ENCODE results near the gene DDX55.
A peak's percentile ranks its signal among the peaks of the same experiment; 100 is the strongest.

The DDX55 gene

GRCh38 chr12:123633379-123634141 lies 31.7 kb downstream of the DDX55 start, which contains the start of the genes EIF2B1 and GTF2H3:
Gene EIF2B1 (minus strand): TSS chr12:123633686. CDS start chr12:123633557, 129 bp downstream.
Gene GTF2H3 (plus strand): TSS chr12:123633829. CDS start chr12:123633860, 31 bp downstream.
- TF ChIP-seq CTCF (IDR thresholded peaks at IDR 0.05; ENCODE audit: extremely low read depth, insufficient read depth, missing control alignments) = no peak
- in situ Hi-C loops (cut with MboI; ENCODE audit: low pct_unique_long_range_greater_than_20kb, low sequenced_read_pairs, unreplicated experiment) = loop anchor here (25.0 kb wide), 1 partner anchor 354 kb away; no protein-coding TSS in a partner anchor
- DNase-seq (ENCODE audit: low spot score) = peak; percentile 98

GRCh38 chr12:123634142-123634561 lies 32.3 kb downstream of the DDX55 start:
- in situ Hi-C loops (cut with MboI; ENCODE audit: low pct_unique_long_range_greater_than_20kb, low sequenced_read_pairs, unreplicated experiment) = loop anchor here (25.0 kb wide), 1 partner anchor 353 kb away; no protein-coding TSS in a partner anchor
- DNase-seq (ENCODE audit: low spot score) = no peak
- no peak for TF ChIP-seq CTCF (IDR thresholded peaks at IDR 0.05; ENCODE audit: extremely low read depth, insufficient read depth, missing control alignments)

GRCh38 chr12:123643911-123644310 lies 42.0 kb downstream of the DDX55 start:
- TF ChIP-seq CTCF (IDR thresholded peaks at IDR 0.05; ENCODE audit: extremely low read depth, insufficient read depth, missing control alignments) = no peak
- in situ Hi-C loops (cut with MboI; ENCODE audit: low pct_unique_long_range_greater_than_20kb, low sequenced_read_pairs, unreplicated experiment) = loop anchor here (25.0 kb wide), 1 partner anchor 343 kb away; no protein-coding TSS in a partner anchor
- no peak for DNase-seq (ENCODE audit: low spot score)

- in situ Hi-C loops (cut with MboI; ENCODE audit: low pct_unique_long_range_greater_than_20kb, low sequenced_read_pairs, unreplicated experiment) = loop anchor here (25.0 kb wide), 1 partner anchor 342 kb away; no protein-coding TSS in a partner anchor
- no peak for DNase-seq (ENCODE audit: low spot score)
- no peak for TF ChIP-seq CTCF (IDR thresholded peaks at IDR 0.05; ENCODE audit: extremely low read depth, insufficient read depth, missing control alignments)
These were observed 43.5 kb downstream of the DDX55 start for GRCh38 chr12:123645380-123645779.

GRCh38 chr12:123645878-123646277 lies 44.0 kb downstream of the DDX55 start:
- DNase-seq (ENCODE audit: low spot score) = no peak
- in situ Hi-C loops (cut with MboI; ENCODE audit: low pct_unique_long_range_greater_than_20kb, low sequenced_read_pairs, unreplicated experiment) = loop anchor here (25.0 kb wide), 1 partner anchor 341 kb away; no protein-coding TSS in a partner anchor
- no peak for TF ChIP-seq CTCF (IDR thresholded peaks at IDR 0.05; ENCODE audit: extremely low read depth, insufficient read depth, missing control alignments)

GRCh38 chr12:123648401-123648800 lies 46.5 kb downstream of the DDX55 start:
- in situ Hi-C loops (cut with MboI; ENCODE audit: low pct_unique_long_range_greater_than_20kb, low sequenced_read_pairs, unreplicated experiment) = loop anchor here (25.0 kb wide), 1 partner anchor 339 kb away; no protein-coding TSS in a partner anchor
- no peak for TF ChIP-seq CTCF (IDR thresholded peaks at IDR 0.05; ENCODE audit: extremely low read depth, insufficient read depth, missing control alignments)
- no peak for DNase-seq (ENCODE audit: low spot score)
